GM04503 (cell line): ENCODE results near the gene FAM174C.
A peak's percentile ranks its signal among the peaks of the same experiment; 100 is the strongest.

Experiments used
- DNase-seq: peaks from one replicate; pipeline ENCODE4 v3.0.0-alpha.2; 2012; ENCODE audit warnings: low read depth

Gene FAM174C

DNA sequence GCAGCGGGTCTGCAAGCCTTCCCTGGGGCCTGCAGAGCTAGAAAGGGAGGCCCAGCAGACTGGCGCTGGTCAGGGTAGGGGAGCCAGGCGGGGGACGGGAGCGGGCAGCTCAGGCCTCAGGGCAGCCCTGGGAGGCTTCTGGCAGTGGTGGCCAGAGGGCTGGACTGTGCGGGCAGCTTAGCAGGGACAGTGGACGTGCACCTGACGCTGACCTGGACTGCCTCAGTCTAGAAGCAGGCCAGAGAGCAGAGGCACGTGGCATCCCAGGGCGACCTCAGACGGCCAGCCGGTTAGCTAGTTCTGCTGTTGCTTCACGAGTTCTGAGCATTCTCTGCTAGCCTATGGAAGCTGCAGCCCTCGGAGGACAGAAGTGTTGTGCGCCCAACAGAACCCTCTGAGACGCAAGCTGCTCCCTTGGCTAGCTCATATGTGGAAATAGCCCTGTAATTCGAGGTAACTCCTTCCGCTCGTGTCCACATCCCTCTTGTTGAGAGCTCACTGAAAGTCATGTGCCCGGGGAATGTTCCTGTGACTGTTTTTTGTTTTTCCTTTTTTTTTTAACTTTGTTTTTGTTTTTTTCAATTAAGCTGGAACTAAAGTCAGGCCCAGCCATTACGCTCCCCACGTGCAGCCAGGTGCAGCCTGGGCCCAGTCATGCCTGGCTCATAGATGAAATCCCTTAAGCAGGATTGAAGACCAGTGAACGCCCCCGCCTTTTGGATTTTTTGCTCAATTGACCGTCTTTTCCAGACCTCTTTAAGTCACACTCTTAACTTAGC lies 1.9 kb upstream of the FAM174C start:
- DNase-seq: no peak

DNA sequence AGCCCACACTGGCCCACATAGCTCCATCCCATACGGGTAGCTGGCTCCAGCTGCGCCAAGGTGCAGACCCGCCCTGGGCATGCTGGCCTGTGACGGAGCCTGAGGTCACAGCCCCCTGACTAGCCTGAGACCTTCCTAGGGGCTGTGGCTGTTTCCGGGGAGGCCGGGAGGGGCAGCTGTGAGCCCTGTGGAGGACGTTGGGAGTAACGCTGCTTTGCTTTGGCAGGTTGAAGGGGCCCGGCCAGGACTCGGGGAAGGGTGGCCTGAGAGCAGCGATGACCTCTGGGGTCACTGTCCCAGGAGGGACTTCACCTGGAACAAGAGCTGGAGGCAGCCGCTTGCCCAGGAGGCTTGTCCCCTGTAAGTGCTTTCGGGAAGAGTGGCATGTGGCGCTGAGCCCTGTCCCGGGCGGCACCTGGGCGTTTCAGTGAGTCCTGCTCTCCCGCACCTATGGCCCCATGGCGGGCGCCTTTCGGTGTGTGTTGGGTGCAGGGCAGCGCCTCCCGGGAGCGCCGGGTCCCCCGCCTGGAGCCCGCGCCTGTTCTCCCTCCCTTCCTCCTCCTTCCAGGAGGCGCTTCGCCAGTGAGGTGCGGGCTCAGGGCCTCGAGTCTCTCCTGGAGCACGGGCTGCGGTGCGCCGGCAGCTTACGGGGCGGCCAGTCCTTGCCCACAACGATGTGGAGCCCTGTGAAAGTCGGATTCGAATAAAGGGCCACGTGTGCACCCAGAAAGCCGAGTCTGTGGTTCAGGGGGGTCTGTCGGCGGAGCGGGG lies 1.1 kb upstream of the FAM174C start:
- no peak for DNase-seq

DNA sequence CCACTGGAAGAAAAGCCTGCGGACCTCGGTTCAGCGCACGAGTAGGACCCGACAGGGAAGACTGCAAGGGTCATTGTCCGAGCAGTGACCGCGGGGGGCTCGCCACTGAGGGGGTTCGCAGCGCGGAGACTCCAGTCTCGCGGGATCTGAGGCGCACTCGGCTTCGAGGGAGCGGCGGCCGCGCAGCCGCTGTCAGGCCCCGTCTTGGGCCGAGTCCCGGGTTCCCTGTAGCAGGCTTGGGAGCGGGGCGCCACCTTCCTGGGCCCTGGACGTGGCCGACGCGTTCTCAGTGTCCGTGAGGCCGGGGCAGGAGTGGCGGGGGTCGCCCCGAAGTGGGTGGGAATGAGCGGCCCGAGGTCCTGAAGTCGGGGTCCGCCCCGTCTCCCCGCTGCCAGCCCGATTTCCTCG lies 474 bp upstream of the FAM174C start:
- DNase-seq: no peak

DNA sequence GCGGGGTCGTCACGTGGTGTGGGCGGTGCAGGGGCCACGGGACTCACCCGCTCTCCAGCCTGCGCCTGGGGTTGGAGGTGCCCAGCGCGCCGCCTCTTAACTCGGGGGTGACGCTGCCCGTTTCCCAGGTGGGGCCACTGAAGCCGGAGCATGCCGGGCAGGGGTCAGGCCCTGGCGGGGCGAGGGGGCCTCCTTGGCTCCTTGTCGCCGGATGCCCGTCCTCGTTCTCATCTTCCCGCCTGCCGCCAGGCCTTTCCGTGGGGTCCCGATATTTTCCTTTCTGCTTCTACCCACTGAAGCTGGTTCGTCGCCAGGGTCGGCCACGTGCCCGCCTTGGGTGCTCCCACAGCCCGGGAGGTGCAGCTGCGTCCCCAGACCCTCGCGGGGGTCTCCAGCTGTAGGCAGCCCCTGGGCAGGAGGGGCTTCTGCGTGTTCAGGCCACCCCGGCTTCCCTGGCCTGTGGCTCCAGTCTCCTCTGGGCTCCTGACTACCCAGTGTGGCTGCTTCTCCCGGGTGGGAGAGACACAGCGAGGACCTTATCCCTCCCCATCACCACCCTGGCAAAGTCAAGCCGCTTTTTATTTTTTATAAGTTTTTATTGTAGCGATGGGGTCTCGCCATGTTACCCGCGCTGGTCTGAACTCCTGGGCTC lies 772 bp downstream of the FAM174C start:
- DNase-seq: no peak

DNA sequence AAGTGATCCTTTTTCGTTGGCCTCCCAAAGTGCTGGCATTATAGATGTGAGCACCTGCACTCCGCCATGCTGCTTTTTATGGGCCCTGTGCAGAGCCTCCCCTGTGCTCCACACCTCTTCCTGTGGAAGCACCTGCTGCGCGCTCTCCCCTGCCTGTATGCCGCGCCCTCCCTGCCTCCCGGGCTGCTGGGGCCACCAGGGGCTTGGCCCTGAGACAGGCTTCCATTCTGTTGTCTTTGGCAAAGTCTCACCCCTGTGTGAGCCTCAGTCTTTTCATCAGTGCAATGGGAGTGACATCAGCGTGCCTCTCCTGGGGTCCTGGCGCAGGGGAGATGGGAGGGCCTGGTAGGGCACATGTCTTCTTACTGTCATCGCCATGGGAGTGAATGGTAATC lies 1.3 kb downstream of the FAM174C start:
- DNase-seq: no peak

DNA sequence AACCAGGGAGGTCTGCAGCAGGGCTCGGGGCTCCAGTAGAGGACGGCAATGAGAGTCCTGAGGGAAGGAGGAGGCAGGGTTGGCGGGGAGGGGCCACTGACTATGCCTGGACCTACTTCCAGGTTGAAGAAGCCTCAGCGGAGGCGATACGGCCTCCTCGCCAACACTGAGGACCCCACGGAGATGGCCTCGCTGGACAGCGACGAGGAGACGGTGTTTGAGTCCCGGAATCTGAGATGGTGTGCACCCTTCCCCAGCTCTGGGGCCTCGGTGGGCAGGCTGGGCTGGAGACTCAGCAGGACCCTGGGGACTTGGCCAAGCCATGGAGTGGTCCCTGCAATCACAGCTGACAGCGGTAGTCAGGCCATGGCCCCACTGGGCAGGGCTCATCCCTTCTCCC lies 1.7 kb downstream of the FAM174C start:
- no peak for DNase-seq

DNA sequence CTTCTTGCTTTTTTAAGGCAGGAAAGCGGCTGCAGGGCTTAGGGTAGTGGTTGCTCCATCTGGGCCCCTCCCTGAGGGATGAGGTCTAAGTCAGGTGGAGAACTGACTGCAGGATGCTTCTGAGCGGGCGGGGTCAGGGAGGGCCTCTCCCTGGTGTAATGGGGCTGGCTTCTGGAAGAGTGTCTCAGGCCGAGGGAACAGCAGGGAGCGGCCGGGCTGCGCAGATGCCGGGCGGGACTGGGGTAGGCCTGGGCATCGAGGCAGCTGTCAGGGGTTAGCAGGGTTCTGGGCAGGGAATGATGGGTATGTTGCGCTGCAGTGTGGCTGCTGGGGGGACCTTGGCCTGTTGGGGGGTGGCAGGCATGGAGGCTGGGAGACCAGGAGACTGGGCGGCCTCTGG lies 2.7 kb downstream of the FAM174C start:
- DNase-seq: no peak

DNA sequence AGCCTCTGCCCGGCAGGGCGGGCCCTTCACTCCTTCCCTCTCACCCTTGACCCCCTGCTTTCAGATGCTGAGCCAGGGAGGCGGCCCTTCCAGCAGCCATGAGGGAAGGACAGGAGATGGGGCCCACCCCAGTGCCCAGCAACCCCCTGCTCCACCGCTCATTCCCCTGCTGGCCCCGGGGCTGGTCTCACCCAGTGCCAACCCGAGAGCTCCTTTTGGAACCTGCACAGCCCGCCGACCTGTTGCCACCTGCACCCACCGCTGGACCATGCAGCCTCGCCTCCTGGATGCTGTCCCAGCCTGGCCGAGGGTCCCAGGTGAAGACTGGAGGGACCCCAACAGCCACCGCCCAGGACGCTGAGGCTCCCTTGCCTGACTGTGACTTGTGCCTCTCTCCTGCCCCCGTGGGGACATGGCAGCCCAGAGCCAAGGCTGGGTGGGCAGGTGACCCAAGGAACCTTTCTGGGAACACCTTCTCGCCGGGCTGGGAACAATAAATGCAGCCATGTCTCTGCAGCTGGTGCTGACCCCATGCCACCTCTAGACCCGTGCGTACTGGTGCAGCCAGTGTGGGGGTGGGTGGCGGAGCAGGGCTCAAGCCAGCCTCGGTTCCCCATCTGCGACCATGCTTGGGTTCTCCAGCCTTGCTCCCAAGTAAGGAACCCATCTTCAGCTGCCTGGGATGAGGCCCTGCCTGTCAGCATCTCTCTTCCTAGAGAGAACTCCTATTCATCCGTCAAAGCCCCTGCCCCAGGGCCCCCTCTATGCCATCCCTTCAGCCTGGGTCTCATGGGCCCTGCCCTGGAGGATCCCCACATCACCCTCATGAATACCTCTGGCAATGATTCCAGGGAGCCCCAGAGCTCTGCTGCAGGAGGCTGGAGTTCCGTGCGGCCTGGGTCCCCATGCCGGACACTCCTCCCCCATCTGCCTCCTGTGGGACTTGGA lies 3.7 kb downstream of the FAM174C start:
- no peak for DNase-seq

DNA sequence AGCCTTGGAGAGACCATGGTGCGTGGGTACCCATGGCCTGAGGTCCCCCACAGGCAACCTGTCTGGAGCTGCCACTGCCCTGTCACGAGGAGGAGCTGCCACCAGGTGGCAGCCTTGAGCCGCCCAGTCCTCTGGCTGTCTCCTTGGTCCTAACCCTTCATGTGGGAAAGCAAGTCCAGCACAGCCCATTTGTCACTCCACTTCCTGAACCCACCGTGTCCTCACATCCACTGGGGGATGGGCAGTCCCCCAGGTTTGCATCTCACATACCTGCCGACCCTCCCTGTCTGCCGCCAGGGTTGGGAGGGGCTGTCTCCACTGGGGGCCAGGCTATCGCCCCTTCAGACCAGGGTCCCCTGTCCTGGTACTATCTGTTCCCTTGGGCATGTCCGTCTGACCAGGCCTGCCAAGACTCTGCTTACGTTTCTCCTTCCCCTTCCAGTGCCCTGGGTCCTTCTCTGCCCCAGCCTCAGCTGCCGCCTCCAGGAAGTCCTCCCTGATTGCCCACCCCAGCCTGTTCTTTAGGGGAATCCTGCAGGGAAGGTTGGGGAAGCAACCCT lies 4.5 kb downstream of the FAM174C start:
- peak; percentile 23 for DNase-seq

DNA sequence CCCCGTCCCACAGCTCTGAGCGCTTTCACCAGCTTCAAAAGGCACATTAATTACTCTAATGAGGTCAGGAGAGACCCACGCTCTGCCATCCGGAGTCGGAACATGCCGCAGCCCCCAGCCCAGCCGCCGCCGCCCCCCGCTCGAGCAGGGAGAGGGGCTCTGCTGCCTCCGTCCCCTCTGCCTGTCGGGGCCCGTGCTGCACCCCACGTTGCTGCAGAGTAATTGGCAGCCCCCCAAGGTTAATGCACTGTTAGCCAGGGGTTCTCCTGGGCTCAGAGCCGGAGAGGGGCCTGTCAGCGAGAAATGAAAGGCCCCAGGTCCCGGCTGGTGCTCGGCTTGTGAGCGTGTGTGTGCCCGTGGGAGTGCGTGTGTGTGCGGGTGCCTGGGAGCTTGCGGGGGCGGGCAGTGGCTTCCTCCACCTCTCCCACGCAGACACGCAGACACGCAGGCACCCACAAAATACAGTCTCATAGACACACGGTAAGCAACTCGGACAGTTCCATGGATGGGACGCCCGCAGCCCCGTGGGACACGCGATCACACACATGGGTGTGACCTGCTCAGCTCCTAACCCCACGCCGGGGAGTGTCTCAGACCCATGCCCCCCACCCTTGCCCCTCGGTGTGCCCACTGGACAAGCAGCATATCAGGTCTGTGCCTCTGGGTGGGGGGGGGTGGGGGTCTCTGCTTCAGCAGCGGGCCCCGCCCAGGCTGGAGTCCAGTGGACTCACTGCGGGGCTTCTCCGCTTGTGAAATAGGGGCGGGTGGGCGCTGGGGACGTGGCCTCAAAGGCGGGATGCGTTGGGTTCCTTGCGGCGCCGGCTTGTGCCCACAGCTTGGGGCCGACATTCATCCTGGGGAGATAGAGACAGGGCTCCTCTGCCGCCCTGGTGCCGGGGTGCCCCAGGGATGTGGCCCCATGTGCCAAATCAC lies 5.6 kb downstream of the FAM174C start:
- no peak for DNase-seq

DNA sequence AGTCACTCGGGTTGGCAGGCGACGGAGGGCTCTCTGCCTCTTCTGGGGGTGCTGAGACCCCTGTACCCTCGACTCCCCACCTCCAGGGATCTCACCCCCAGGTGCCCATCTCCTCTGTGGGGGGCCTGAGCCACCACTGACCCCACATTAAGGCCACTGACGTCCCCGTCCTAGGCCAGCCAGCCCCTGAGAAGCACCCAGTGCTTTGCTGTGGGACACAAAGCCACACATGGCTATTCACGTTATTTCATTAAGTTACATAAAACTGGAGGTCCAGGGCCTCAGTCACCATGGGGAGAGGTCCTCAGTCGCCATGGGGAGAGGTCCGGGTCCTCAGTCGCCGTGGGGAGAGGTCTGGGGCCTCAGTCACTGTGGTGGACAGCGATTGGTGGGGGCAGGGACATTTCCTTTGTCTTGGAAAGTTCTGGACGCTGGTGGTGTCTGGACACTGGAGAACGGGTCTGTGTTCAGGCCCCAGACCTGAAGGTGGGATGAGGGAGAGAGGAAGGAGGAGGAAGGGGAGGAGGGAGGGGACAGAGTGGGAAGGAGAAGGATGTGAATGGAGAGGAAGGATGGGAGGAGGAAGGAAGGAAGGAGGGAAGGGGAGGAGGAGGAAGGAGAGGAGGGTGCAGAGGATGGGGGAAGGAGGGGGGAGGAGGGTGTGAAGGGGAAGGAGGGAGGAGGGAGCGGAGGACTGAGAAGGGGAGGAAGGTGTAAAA lies 6.4 kb downstream of the FAM174C start:
- DNase-seq: no peak

DNA sequence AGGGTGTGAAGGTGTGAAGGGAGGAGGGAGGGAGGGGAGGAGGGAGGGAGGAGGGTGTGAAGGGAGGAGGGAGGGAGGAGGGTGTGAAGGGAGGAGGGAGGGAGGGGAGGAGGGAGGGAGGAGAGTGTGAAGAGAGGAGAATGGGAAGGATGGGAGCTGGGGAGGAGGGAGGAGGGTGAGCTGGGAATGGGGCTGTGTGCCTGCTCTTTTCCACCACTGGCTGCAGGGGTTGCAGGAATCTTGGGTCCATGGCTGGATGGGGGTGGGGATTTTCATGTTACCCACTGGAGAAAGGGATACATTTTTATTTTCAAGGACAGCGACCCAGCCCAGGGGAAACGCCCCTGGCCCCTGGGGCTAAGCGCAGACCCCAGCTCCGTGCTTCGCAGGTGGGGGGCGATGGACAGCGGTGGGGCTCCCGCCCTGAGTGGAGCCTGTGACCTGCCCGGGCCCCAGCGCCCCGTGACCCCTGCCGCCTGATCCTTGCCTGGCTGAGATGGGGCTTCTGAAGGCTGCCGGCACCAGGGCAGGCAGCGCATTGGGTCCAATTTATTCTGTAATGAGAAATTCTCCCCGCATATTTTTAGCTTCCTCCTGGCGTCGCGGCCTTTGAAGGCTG lies 7.4 kb downstream of the FAM174C start:
- no peak for DNase-seq

DNA sequence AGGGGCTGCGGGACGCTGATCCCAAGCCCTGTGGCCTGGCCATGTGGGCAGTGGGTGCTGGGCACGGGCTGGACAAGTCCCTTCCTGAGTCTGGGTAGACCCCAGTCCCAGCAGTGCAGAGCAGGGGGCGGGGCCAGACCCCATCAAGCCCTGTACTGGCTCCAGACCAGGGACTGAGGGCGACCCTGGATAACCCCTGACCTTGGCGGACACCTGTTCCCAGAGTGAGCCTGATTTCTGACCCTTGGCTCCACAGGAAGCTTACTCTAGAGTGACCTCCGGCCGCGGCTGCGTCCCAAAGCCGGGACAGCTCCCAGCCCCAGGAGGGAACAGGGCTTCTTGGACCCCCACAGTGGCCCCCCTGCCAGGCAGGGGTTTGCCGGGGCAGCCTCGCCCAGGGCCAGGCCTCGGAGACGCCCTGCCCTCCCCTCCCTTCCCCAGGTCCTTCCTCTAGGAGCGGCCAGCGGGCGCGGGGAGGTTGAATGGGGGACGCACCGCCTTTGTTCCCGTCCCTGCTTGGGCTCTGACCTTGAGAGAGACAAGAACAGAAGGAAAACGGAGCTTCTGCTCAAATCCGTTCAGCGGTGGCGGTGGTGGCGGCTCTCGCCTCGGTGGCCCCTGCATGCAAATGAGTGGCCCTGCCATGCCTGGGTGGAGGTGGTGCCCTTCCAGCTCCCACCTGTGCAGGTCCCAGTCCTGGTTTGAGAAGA lies 8.0 kb downstream of the FAM174C start:
- DNase-seq: no peak

DNA sequence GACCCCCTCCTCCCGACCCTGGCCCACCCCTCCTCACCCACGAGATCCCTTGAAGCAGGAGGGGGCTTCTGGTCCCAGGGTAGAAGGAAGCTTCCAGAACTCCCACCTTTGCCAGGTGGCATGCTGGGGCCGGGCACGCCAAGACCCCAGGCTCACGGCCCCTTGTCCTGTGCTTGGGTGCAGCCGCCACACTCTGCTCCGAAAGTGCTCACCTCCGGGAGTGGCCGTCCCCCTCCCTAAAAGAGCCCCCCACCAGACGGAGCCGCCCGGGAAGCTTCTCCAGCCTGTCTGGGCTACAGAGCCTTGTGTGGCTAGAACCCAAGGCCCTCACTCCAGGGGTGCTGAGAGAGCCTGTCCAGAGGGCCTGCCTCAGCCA lies 8.6 kb downstream of the FAM174C start:
- no peak for DNase-seq

DNA sequence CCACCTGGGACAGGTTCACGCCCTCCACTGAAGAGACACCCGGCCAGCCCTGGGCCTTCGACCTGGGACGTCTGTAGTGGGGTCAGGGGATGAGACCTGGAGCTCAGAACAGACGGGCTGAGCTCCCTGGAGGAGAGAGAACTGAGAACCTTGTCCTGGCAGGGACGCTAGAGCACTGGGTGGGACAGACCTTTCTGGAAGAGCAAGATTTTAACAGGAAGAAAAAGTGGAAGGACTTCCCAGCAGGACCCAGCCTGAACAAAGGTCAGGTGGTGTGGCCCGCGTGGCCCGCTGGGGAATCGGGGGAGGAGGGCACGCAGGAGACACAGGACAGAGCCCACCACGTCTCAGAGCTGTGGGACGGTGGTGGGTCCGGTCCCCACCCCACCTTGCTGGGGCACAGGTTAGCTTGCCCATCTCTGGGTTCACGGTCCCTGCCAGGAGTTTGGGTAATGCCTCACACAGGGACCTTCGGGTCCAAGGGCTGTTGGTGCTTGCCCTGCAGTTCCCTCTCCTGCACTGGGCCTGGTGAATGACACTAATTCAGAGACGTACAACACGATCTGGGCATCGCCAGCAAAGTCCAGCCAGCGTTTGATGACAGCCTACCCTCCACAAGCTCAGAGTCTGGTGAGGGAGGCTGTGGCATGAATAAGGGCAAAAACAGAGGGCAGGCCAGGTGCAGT lies 9.1 kb downstream of the FAM174C start:
- DNase-seq: no peak

DNA sequence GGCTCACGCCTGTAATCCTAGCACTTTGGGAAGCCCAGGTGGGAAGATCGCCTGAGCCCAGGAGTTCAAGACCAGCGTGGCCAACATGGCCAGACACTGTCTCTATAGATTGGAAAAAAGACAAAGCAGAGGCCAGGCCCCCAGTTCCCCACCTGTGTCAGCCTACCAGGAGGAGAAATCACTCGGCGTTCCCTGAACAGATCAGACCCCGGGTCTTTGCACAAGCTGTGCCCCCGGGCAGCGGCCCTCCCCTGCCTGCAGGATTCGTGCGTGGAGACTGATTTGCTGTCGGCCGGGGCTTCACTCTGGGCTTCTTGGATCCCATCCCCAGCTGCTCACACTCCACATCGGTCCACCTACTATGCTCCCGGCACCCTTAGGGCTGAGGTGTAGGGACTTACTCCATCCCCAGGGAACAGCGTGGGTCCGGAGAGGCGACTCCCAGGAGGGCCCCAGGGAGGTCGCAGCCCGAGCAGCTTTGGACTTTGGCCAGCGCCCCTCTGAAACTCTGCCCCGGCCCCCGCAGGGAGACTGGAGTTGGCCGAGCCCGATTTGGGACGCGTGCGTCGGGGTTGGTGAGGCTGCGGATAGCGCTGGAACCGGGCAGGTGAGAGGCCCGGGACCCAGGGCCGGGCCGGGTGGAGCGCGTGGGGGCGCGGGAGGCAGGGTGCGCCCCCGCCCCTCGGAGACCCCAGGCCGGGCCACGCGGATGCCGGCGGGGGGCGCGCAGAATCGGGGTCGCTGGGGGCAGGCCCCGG lies 9.8 kb downstream of the FAM174C start:
- DNase-seq: no peak

DNA sequence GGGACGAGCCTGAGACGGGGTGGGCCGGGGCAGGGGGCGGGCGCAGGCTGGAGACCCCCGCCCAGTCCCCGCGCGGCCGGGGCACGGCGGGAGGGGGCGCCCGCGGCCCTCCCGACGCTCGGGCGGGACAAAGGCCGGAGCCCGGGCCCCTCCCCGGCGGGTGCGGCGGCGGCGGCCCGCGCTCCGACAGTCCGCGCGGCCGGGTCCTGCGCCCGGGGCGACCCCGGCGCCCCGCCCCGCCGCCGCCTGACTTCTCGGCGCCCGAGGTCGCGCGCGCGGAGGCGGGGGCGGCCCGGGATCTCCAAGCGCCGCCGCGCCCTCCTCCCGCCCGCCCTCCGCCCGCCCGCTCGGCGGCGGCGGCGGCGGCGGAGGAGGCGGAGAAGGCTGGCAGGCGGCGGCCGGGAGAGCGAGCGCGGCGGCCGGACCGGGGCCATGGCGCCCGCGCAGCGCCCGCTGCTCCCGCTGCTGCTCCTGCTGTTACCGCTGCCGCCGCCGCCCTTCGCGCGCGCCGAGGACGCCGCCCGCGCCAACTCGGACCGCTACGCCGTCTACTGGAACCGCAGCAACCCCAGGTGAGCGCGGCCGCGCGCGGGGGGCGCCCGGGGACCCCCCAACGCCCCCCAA lies 10.5 kb downstream of the FAM174C start, which contains the start of gene EFNA2:
TSS of gene EFNA2 (plus strand) at position 137 of the 624 bp plus-strand sequence. CDS start at position 433, 296 bp downstream.
- DNase-seq: no peak
